GM12801 (cell line): ENCODE results near the gene USP36.

Experiments
- CTCF ChIP-seq: IDR thresholded peaks from one replicate; pipeline ENCODE4 v1.5.1; 2011; ENCODE audit warnings: control low read depth; ENCODE audit not compliant: insufficient read length; ENCODE audit errors: extremely low read depth

The USP36 gene

GRCh38 chr17:78764871-78765270 is 75.7 kb downstream of the USP36 start:
- no peak for TF ChIP-seq CTCF

GRCh38 chr17:78763561-78763960 is 77.1 kb downstream of the USP36 start:
- TF ChIP-seq CTCF: no peak

GRCh38 chr17:78761789-78762406 is 78.7 kb downstream of the USP36 start:
- no peak for TF ChIP-seq CTCF

- no peak for TF ChIP-seq CTCF
Observed at GRCh38 chr17:78759969-78760352, 80.7 kb downstream of the USP36 start.

- no peak for TF ChIP-seq CTCF
Observed at GRCh38 chr17:78759203-78759968, 81.2 kb downstream of the USP36 start.

- TF ChIP-seq CTCF: no peak
Observed at GRCh38 chr17:78753316-78754250, 87.0 kb downstream of the USP36 start.
